ENCODE measurements around the gene PIF1.

Gene PIF1

DNA sequence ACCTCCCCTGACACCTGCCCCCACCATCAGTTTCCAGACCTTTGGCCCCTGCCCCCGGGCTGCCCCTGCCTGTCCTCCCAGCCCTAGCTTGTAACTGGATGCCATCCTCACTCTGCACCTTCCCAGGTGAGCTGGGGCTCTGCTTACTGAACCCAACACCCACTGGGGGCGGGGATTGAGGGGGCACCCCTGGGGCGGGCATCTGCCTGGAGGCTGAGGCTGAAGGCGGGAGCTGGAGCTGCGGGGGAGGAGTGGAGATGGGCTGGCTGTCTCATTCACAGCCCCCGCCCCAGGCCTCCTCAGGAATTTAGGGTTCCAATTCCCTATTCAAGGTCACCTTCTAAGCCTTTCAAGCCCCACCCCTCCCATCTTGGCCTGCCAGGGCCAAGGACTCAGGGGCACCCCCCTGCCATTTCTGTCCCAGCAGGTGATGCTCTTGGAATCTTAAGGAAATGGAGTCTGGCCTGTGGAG, 17.7 kb downstream of the PIF1 start:
- H3K4me3 ChIP-seq (IDR thresholded peaks at IDR 0.05; ENCODE audit: insufficient read depth, low read depth, low read length) = no peak overlapping the region
- H3K4me2 ChIP-seq = no peak overlapping the region

GRCh38 chr15:64807051-64807749, 18.2 kb downstream of the PIF1 start:
- Histone ChIP-seq H3K9ac (no peak overlapping the region), H3K4me1 (ENCODE audit: low read depth, poor library complexity, severe bottlenecking) (no peaks in the 10 kb centered on the region), H3K4me2 (no peak overlapping the region), H4K20me1 (ENCODE audit: insufficient read depth) (no peaks in the 10 kb centered on the region), H2AFZ (ENCODE audit: low read depth) (no peak overlapping the region), H3K27ac (no peak overlapping the region), H3K79me2 (ENCODE audit: insufficient read depth, low read depth) (no peaks in the 10 kb centered on the region), H3K27me3 (ENCODE audit: insufficient read depth, low read depth) (no peaks in the 10 kb centered on the region), H3K36me3 (ENCODE audit: insufficient read depth) (no peaks in the 10 kb centered on the region), H3K4me3 (IDR thresholded peaks at IDR 0.05; ENCODE audit: insufficient read depth, low read depth, low read length) (no peak overlapping the region)
- no peak for TF ChIP-seq CTCF (conservative IDR thresholded peaks at IDR 0.05; ENCODE audit: low read depth, low read length)

More for the DNA sequence above, 17.7 kb downstream of the PIF1 start:
- no peaks in the 10 kb centered on the region for H3K27me3 ChIP-seq (ENCODE audit: insufficient read depth, low read depth)
- H4K20me1 ChIP-seq (ENCODE audit: insufficient read depth) = no peaks in the 10 kb centered on the region
- no peak overlapping the region for H3K9ac ChIP-seq
- no peak overlapping the region for H3K27ac ChIP-seq
- H2AFZ ChIP-seq (ENCODE audit: low read depth) = no peak overlapping the region
- no peaks in the 10 kb centered on the region for H3K36me3 ChIP-seq (ENCODE audit: insufficient read depth)
- no peaks in the 10 kb centered on the region for H3K79me2 ChIP-seq (ENCODE audit: insufficient read depth, low read depth)
- TF ChIP-seq CTCF (conservative IDR thresholded peaks at IDR 0.05; ENCODE audit: low read depth, low read length) = no peak
- H3K4me1 ChIP-seq (ENCODE audit: low read depth, poor library complexity, severe bottlenecking) = peaks cover 2% of the 10 kb centered on the region

DNA sequence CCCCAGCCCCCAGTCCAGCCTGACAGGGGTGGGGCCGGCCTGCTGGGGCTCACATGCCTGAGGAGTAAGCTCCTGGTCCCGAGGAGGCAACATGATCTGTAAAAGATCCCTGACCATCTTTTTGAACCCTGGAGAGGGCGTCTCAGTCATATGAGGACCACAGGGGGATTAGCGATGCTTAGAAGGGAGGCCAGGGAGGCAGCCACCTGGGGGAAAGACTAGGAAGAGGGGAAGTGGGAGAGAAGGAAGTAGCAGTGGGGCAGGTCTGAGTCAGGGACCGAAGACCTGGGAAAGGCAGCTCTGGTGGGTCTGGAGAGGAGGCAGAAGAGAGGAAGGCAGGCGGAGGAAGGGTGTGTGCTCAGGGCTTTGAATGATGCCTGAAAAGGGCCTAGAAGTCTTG, 18.9 kb downstream of the PIF1 start:
- Histone ChIP-seq H3K4me2 (no peak overlapping the region), H3K36me3 (ENCODE audit: insufficient read depth) (no peaks in the 10 kb centered on the region), H3K4me3 (IDR thresholded peaks at IDR 0.05; ENCODE audit: insufficient read depth, low read depth, low read length) (no peak overlapping the region), H3K9ac (no peak overlapping the region), H4K20me1 (ENCODE audit: insufficient read depth) (no peaks in the 10 kb centered on the region), H3K4me1 (ENCODE audit: low read depth, poor library complexity, severe bottlenecking) (no peaks in the 10 kb centered on the region), H3K79me2 (ENCODE audit: insufficient read depth, low read depth) (no peaks in the 10 kb centered on the region), H3K27me3 (ENCODE audit: insufficient read depth, low read depth) (no peaks in the 10 kb centered on the region), H2AFZ (ENCODE audit: low read depth) (no peak overlapping the region), H3K27ac (no peak overlapping the region)
- no peak for TF ChIP-seq CTCF (conservative IDR thresholded peaks at IDR 0.05; ENCODE audit: low read depth, low read length)

GRCh38 chr15:64804619-64805018, 20.8 kb downstream of the PIF1 start:
- Histone ChIP-seq H2AFZ (ENCODE audit: low read depth) (no peak overlapping the region), H3K4me2 (no peak overlapping the region), H3K36me3 (ENCODE audit: insufficient read depth) (no peaks in the 10 kb centered on the region), H4K20me1 (ENCODE audit: insufficient read depth) (no peaks in the 10 kb centered on the region), H3K9ac (no peak overlapping the region), H3K27me3 (ENCODE audit: insufficient read depth, low read depth) (no peaks in the 10 kb centered on the region), H3K79me2 (ENCODE audit: insufficient read depth, low read depth) (no peaks in the 10 kb centered on the region), H3K27ac (no peak overlapping the region), H3K4me1 (ENCODE audit: low read depth, poor library complexity, severe bottlenecking) (no peaks in the 10 kb centered on the region), H3K4me3 (IDR thresholded peaks at IDR 0.05; ENCODE audit: insufficient read depth, low read depth, low read length) (no peak overlapping the region)
- no peak for TF ChIP-seq CTCF (conservative IDR thresholded peaks at IDR 0.05; ENCODE audit: low read depth, low read length)
